NCI-H2171 (cell line): Measurements from ENCODE around the gene ZNF408.

ENCODE experiments used
- DNase-seq: peaks from one replicate; lab custom pipeline; 2025; lab: John Stamatoyannopoulos, UW

ZNF408 gene

GRCh38 chr11:46727952-46728658, 27.3 kb downstream of the ZNF408 start:
- no peak for DNase-seq

GRCh38 chr11:46728659-46729040, 27.8 kb downstream of the ZNF408 start:
- no peak for DNase-seq

- no peak for DNase-seq
These were observed 28.5 kb downstream of the ZNF408 start for GRCh38 chr11:46729110-46730027.

- no peak for DNase-seq
These were observed 30.7 kb downstream of the ZNF408 start for GRCh38 chr11:46731545-46731944.

GRCh38 chr11:46733234-46733633, 32.4 kb downstream of the ZNF408 start:
- no peak for DNase-seq

GRCh38 chr11:46736146-46736545, 35.3 kb downstream of the ZNF408 start:
- DNase-seq: no peak

GRCh38 chr11:46736615-46737014, 35.8 kb downstream of the ZNF408 start:
- DNase-seq: no peak

GRCh38 chr11:46737699-46738098, 36.9 kb downstream of the ZNF408 start:
- DNase-seq: no peak

GRCh38 chr11:46738887-46739286, 38.1 kb downstream of the ZNF408 start:
- no peak for DNase-seq

- no peak for DNase-seq
These were observed 41.0 kb downstream of the ZNF408 start for GRCh38 chr11:46741600-46742484.

GRCh38 chr11:46743043-46743442, 42.2 kb downstream of the ZNF408 start:
- DNase-seq: no peak

- DNase-seq: no peak
These were observed 43.0 kb downstream of the ZNF408 start for GRCh38 chr11:46743693-46744339.

- DNase-seq: no peak
These were observed 44.5 kb downstream of the ZNF408 start for GRCh38 chr11:46745328-46745727.

GRCh38 chr11:46745995-46746394, 45.2 kb downstream of the ZNF408 start:
- no peak for DNase-seq

- no peak for DNase-seq
These were observed 46.3 kb downstream of the ZNF408 start for GRCh38 chr11:46747150-46747549.
